Thoracic aorta (tissue), 2 donors: ENCODE data around the gene MRPS17. TPM values are rescaled to one million over a fixed set of nuclear protein-coding genes. Genes with fewer than 3 reads are reported as not detected.

ENCODE experiments used
- ATAC-seq: fragments of 150-250 bp; one replicate; pipeline ENCODE4 v1.8.0; 2017; ENCODE audit warnings: low read depth; ENCODE audit not compliant: insufficient number of reproducible peaks, low FRiP score
- DNase-seq: peaks from one replicate; pipeline ENCODE4 v3.0.0-alpha.2; 2020; ENCODE audit warnings: low spot score
- H3K27ac ChIP-seq, 2 donors: fragments of 200-600 bp; sonication (generic); 1 replicate in 1 of 2; 2 replicates in 1 of 2; pipeline ENCODE4 v1.5.1; 2016; ENCODE audit warnings: mild to moderate bottlenecking in 2 of 2, moderate library complexity in 2 of 2
- H3K27me3 ChIP-seq: fragments of 200-600 bp; sonication (generic); replicated peaks from 2 replicates; pipeline ENCODE4 v1.6.0; 2016; ENCODE audit warnings: mild to moderate bottlenecking; ENCODE audit not compliant: insufficient read depth
- H3K36me3 ChIP-seq: fragments of 200-600 bp; sonication (generic); one replicate; pipeline ENCODE4 v1.5.1; 2016
- H3K4me1 ChIP-seq, 2 donors: fragments of 200-600 bp; sonication (generic); 1 replicate in 1 of 2; 2 replicates in 1 of 2; pipeline versions ENCODE4 v1.5.1 to v1.6.0; 2016; ENCODE audit warnings: low read depth in 2 of 2, mild to moderate bottlenecking in 1 of 2; ENCODE audit not compliant: control insufficient read depth in 1 of 2
- H3K4me3 ChIP-seq: fragments of 200-600 bp; sonication (generic); 2 replicates; pipeline ENCODE4 v1.5.1; 2016; ENCODE audit warnings: mild to moderate bottlenecking
- H3K9me3 ChIP-seq: fragments of 200-600 bp; sonication (generic); 2 replicates; pipeline ENCODE4 v1.5.1; 2016
- CTCF ChIP-seq: fragments of 200-600 bp; sonication (generic); IDR thresholded peaks from one replicate; pipeline ENCODE4 v1.5.1; 2019; ENCODE audit warnings: antibody characterized with exemption
- total RNA-seq, 2 donors: library from RNA; depleted of rRNA; stranded (reverse); fragments of >200 nt; gene quantifications; one replicate each; pipeline versions ENCODE4 v1.1.0 to v1.2.3, GENCODE V29; 2016

Gene MRPS17
- total RNA-seq, 2 donors from 2014 or later = 12.1 to 13.1 TPM

DNA sequence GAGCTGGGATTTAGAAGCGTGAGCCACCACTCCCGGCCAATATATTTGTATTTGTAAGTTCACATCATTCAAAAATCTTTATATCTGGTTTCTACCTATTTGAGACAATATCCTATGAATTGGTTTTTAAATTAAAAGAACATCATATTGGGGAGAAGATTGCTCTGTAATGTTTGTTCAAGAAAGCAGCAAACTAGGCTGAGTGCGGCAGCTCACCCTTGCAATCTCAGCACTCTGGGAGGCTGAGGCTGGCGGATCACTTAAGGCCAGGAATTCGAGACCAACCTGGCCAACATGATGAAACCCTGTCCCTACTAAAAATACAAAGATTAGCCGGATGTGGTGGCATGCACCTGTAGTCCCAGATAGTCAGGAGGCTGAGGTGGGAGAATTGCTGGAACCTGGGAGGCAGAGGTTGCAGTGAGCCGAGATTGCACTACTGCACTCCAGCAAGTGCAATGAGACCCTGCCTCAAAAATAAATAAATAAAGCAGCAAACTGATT is 22.1 kb downstream of the MRPS17 start:
- DNase-seq (no peak), ATAC-seq (no peak)
- H3K36me3 ChIP-seq = peaks cover 9% of the 10 kb centered on the region
- H3K9me3 ChIP-seq = no peaks in the 10 kb centered on the region
- no peak overlapping the region for H3K27ac ChIP-seq
- H3K4me1 ChIP-seq = peaks cover 4 to 7% of the 10 kb centered on the region in 2 donors
- no peak overlapping the region for H3K4me3 ChIP-seq
- no peaks in the 10 kb centered on the region for H3K27me3 ChIP-seq
- no peak for TF ChIP-seq CTCF

DNA sequence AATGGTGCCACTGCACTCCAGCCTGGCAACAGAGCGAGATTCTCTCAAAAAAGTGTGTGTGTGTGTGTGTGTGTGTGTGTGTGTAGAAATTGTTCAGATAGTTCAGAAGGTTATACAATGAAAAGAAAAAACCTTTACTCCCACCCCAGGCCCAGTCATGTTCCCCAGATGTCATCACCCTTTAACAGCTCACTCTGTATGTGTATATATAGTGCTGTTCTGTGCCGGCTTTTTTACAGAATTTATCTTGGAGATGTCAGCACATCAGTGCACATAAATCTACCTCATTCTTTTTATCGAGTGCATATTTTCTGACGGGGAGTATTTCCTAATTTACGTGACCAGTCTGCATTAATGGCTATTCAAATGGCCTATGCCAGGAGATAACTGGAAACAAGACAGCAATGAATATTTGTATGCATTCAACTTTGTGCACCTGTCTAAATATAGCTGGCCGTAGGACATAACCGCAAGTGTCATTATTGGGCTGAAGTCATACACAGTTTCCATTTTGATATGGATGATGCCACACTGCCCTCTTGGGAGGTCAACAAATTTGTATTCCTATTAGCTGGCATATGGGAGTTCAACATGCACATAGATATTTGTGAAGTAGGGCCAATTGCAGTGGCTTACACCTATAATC is 24.4 kb downstream of the MRPS17 start:
- Histone ChIP-seq H3K4me1 (peaks cover 4 to 7% of the 10 kb centered on the region in 2 donors), H3K27ac (no peak overlapping the region), H3K36me3 (peaks cover 25% of the 10 kb centered on the region), H3K9me3 (no peaks in the 10 kb centered on the region), H3K4me3 (no peak overlapping the region), H3K27me3 (no peaks in the 10 kb centered on the region)
- TF ChIP-seq CTCF = no peak
- DNase-seq = no peak
- no peak for ATAC-seq

DNA sequence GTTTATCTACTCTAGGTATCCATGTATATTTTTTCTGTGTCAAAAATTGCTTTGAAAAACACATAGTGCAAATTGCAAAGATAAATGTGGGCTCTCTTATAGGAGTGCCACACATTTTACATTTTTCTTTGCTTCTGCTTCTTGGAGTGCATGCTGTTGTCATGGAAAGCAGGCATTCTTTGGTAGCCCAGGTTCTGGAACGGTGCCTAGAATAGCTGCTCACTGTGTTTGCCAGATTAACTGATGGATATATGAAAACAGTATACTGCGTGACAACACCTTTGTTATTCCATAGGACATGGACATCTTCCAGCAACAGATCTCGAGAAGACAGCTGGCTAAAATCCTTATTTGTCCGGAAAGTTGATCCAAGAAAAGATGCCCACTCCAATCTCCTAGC is 26.2 kb downstream of the MRPS17 start:
- Histone ChIP-seq H3K27ac (no peak overlapping the region), H3K36me3 (peaks cover 33% of the 10 kb centered on the region), H3K9me3 (no peaks in the 10 kb centered on the region)

GRCh38 chr7:55980266-55980665 is 28.6 kb downstream of the MRPS17 start:
- Histone ChIP-seq H3K36me3 (peaks cover 42% of the 10 kb centered on the region), H3K9me3 (no peaks in the 10 kb centered on the region), H3K4me3 (no peak overlapping the region), H3K4me1 (peaks cover 4 to 7% of the 10 kb centered on the region in 2 donors), H3K27ac (no peak overlapping the region), H3K27me3 (no peaks in the 10 kb centered on the region)
- TF ChIP-seq CTCF = no peak
- no peak for DNase-seq
- ATAC-seq = no peak

More for the DNA sequence above, 26.2 kb downstream of the MRPS17 start:
- H3K4me3 ChIP-seq = no peak overlapping the region
- DNase-seq = no peak
- no peak for ATAC-seq
- peaks cover 4 to 7% of the 10 kb centered on the region in 2 donors for H3K4me1 ChIP-seq
- no peak for TF ChIP-seq CTCF
- no peaks in the 10 kb centered on the region for H3K27me3 ChIP-seq

- peaks cover 47% of the 10 kb centered on the region for H3K36me3 ChIP-seq
- no peaks in the 10 kb centered on the region for H3K27me3 ChIP-seq
Observed at GRCh38 chr7:55983537-55983936, 31.9 kb downstream of the MRPS17 start.

More at GRCh38 chr7:55983537-55983936, 31.9 kb downstream of the MRPS17 start:
- H3K27ac ChIP-seq = no peak overlapping the region
- TF ChIP-seq CTCF = no peak
- no peaks in the 10 kb centered on the region for H3K9me3 ChIP-seq
- DNase-seq = no peak
- no peak for ATAC-seq
- no peaks in the 10 kb centered on the region for H3K4me1 ChIP-seq
- no peak overlapping the region for H3K4me3 ChIP-seq
